DOHH2 (cell line): ENCODE data around the gene MOV10L1.

Experiments used
- EZH2phosphoT487 ChIP-seq: fragments of 200-600 bp; sonication (generic); IDR thresholded peaks from 2 replicates; pipeline ENCODE4 v1.6.1; 2017; ENCODE audit warnings: borderline replicate concordance, mild to moderate bottlenecking, antibody characterized with exemption, low read length, moderate library complexity, mixed read lengths
- TF ChIP-seq, protein P1 (sequence below): fragments of 200-600 bp; sonication (generic); IDR thresholded peaks from one replicate; pipeline ENCODE4 v1.5.1; 2014; ENCODE audit warnings: antibody characterized with exemption, mild to moderate bottlenecking, low read depth, low read length; ENCODE audit not compliant: poor library complexity, severe bottlenecking

DNA sequence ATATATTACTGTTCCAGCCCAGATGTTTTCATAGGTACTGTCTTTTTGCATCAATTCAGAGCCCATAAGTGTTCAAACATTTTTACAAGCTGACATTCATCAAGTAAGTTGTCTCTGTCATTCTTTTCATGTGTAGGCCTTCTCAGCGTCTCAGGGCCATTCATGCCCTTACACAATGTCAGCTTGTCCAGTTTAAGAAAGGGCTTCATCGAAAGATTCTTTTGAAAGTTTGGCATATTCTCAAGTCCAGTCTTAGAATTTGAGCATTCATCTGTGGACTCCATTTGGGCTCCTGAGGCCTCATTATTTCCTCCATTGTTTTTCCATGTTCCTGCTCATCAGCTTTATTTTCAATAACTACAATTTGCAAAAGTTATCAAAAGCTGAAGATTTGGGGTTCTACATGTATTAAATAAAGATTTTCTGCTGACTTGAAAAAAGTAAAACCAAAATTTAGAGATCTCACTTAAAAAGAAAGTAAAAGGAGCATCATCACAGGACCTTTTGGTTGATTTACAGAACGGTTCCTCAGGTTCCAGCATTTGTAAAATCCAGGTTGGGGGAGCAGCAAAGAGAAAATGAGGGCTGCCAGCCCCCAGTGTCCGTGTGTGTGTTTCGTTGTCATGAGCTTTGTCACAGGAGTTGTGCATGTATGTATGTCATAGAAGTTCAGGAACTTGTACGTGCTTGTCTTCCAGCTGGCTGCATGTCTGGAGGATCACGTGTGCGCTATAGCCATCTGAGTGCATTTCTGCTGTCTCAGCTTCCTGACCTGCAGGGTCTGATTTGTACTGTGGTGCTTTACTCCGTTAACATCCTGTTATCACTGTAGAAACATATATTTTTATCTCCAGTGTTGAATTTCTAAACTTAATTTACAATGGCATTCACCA lies 15.6 kb downstream of the MOV10L1 start:
- no peak for TF ChIP-seq EZH2phosphoT487
- TF ChIP-seq, protein P1, sequence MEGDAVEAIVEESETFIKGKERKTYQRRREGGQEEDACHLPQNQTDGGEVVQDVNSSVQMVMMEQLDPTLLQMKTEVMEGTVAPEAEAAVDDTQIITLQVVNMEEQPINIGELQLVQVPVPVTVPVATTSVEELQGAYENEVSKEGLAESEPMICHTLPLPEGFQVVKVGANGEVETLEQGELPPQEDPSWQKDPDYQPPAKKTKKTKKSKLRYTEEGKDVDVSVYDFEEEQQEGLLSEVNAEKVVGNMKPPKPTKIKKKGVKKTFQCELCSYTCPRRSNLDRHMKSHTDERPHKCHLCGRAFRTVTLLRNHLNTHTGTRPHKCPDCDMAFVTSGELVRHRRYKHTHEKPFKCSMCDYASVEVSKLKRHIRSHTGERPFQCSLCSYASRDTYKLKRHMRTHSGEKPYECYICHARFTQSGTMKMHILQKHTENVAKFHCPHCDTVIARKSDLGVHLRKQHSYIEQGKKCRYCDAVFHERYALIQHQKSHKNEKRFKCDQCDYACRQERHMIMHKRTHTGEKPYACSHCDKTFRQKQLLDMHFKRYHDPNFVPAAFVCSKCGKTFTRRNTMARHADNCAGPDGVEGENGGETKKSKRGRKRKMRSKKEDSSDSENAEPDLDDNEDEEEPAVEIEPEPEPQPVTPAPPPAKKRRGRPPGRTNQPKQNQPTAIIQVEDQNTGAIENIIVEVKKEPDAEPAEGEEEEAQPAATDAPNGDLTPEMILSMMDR, result no peak
